ENCODE results near the gene ATF5.

ATF5 gene

GRCh38 chr19:49911381-49912145, 17.4 kb upstream of the ATF5 start:
- H3K4me3 ChIP-seq (ENCODE audit: low read depth, low read length): no peak overlapping the region
- DNase-seq (ENCODE audit: low read depth, low spot score): no peak
- no peak for TF ChIP-seq CTCF (IDR thresholded peaks at IDR 0.05; ENCODE audit: insufficient read depth, low read length, missing control alignments)
- POLR2A ChIA-PET: no interaction called here
- CTCF ChIA-PET: interaction anchor here (1.0 to 1.5 kb wide), 4 partner anchors 16 to 72 kb away, joined by 3 to 7 read pairs (median 4); no protein-coding TSS in a partner anchor

- no peak for DNase-seq (ENCODE audit: low read depth, low spot score)
- ChIA-PET POLR2A (interaction anchor here (0.8 kb wide), 1 partner anchor 32 kb away, joined by 4 read pairs; no protein-coding TSS in a partner anchor), CTCF (interaction anchor here (1.4 to 1.5 kb wide), 2 partner anchors 23 to 70 kb away, joined by 3 read pairs; no protein-coding TSS in a partner anchor)
- TF ChIP-seq CTCF (IDR thresholded peaks at IDR 0.05; ENCODE audit: insufficient read depth, low read length, missing control alignments): no peak
- no peak overlapping the region for H3K4me3 ChIP-seq (ENCODE audit: low read depth, low read length)
These were observed 15.9 kb upstream of the ATF5 start for GRCh38 chr19:49912965-49913685.

- ChIA-PET POLR2A (no interaction called here), CTCF (no interaction called here)
- no peak for DNase-seq (ENCODE audit: low read depth, low spot score)
- TF ChIP-seq CTCF (IDR thresholded peaks at IDR 0.05; ENCODE audit: insufficient read depth, low read length, missing control alignments): no peak
- no peak overlapping the region for H3K4me3 ChIP-seq (ENCODE audit: low read depth, low read length)
These were observed 15.3 kb upstream of the ATF5 start for GRCh38 chr19:49913720-49914119.

- no peak for DNase-seq (ENCODE audit: low read depth, low spot score)
- CTCF ChIA-PET: interaction anchor here (1.0 kb wide), 1 partner anchor 12 kb away, joined by 3 read pairs; no protein-coding TSS in a partner anchor
- TF ChIP-seq CTCF (IDR thresholded peaks at IDR 0.05; ENCODE audit: insufficient read depth, low read length, missing control alignments): no peak
- H3K4me3 ChIP-seq (ENCODE audit: low read depth, low read length): no peak overlapping the region
- POLR2A ChIA-PET: no interaction called here
These were observed 13.7 kb upstream of the ATF5 start for GRCh38 chr19:49915271-49915670.

GRCh38 chr19:49916839-49917733, 11.9 kb upstream of the ATF5 start:
- no peak for DNase-seq (ENCODE audit: low read depth, low spot score)
- ChIA-PET CTCF (interaction anchor here (1.5 to 2.0 kb wide), 2 partner anchors 10 to 12 kb away, joined by 3 to 9 read pairs; partner anchors contain the start of genes ATF5 and NUP62), POLR2A (no interaction called here)
- TF ChIP-seq CTCF (IDR thresholded peaks at IDR 0.05; ENCODE audit: insufficient read depth, low read length, missing control alignments): no peak
- no peak overlapping the region for H3K4me3 ChIP-seq (ENCODE audit: low read depth, low read length)

All from AG04449 (cell line).